Activated naive CD8-positive, alpha-beta T cell treated with anti-CD3 and anti-CD28 coated beads, Interleukin-2, amount 10 ng/mL, durations not matched to agents 7 days and 5 days (primary cell): Measurements from ENCODE around the gene RETREG3. TPM values are rescaled to one million over a fixed set of nuclear protein-coding genes. Genes with fewer than 3 reads are reported as not detected.

Experiments
- ATAC-seq: fragments of 150-1000 bp; cut with Tn5 transposase; one replicate; pipeline ENCODE4 v1.10.0; 2021; ENCODE audit warnings: low read depth, moderate library complexity
- POLR2A ChIA-PET: fragments of 350-600 bp; sonication (Branson Sonifier 250); formaldehyde crosslinking; loops from one replicate; lab custom pipeline; 2021; ENCODE audit warnings: antibody characterized with exemption; lab: Charles Lee
- DNase-seq: peaks from one replicate; pipeline ENCODE4 v3.0.0; 2021
- H3K27ac Mint-ChIP-seq: one replicate; pipeline ENCODE4 v1.8.0; 2022; ENCODE audit warnings: mild to moderate bottlenecking, mixed read lengths
- H3K27me3 Mint-ChIP-seq: one replicate; pipeline ENCODE4 v1.8.0; 2022; ENCODE audit warnings: mild to moderate bottlenecking, moderate library complexity, mixed read lengths
- H3K36me3 Mint-ChIP-seq: one replicate; pipeline ENCODE4 v1.8.0; 2021; ENCODE audit warnings: mild to moderate bottlenecking, mixed read lengths
- H3K4me1 Mint-ChIP-seq: one replicate; pipeline ENCODE4 v1.8.0; 2021; ENCODE audit warnings: mixed read lengths
- H3K4me3 Mint-ChIP-seq: one replicate; pipeline ENCODE4 v1.8.0; 2022; ENCODE audit warnings: mild to moderate bottlenecking, moderate library complexity, mixed read lengths
- H3K9me3 Mint-ChIP-seq: one replicate; pipeline ENCODE4 v1.8.0; 2021; ENCODE audit warnings: mixed read lengths
- total RNA-seq, 2 experiments: library from RNA; stranded (reverse); gene quantifications; one replicate each; pipeline ENCODE4 v1.2.3, GENCODE V29; 2021

Gene RETREG3
- total RNA-seq, 2 experiments from 2014 or later = 82.2 to 82.3 TPM

- Mint-ChIP-seq H3K36me3 (peaks cover 19% of the 10 kb centered on the region), H3K4me1 (peaks cover 26% of the 10 kb centered on the region), H3K27me3 (no peaks in the 10 kb centered on the region), H3K9me3 (no peaks in the 10 kb centered on the region), H3K27ac (peak overlapping the region; percentile 78), H3K4me3 (peak overlapping the region; percentile 97)
- ATAC-seq (no peak), DNase-seq (no peak)
- POLR2A ChIA-PET = interaction anchor here (1.3 to 3.6 kb wide), 10 partner anchors 10 to 201 kb away, joined by 3 to 56 read pairs (median 6); partner anchors contain the start of genes CCR10, COASY, MLX and NAGLU
Measured at GRCh38 chr17:42577140-42577531, 32.0 kb downstream of the RETREG3 start.

GRCh38 chr17:42574463-42574862, 34.7 kb downstream of the RETREG3 start:
- no peak for DNase-seq
- no peaks in the 10 kb centered on the region for H3K9me3 Mint-ChIP-seq
- peaks cover 31% of the 10 kb centered on the region for H3K4me1 Mint-ChIP-seq
- peaks cover 18% of the 10 kb centered on the region for H3K36me3 Mint-ChIP-seq
- POLR2A ChIA-PET = no interaction called here
- no peaks in the 10 kb centered on the region for H3K27me3 Mint-ChIP-seq
- no peak overlapping the region for H3K4me3 Mint-ChIP-seq
- ATAC-seq = no peak
- H3K27ac Mint-ChIP-seq = no peak overlapping the region

- POLR2A ChIA-PET = no interaction called here
- H3K27ac Mint-ChIP-seq = no peak overlapping the region
- H3K4me1 Mint-ChIP-seq = peaks cover 33% of the 10 kb centered on the region
- H3K9me3 Mint-ChIP-seq = no peaks in the 10 kb centered on the region
- H3K27me3 Mint-ChIP-seq = no peaks in the 10 kb centered on the region
- H3K36me3 Mint-ChIP-seq = peaks cover 21% of the 10 kb centered on the region
- no peak for ATAC-seq
- no peak overlapping the region for H3K4me3 Mint-ChIP-seq
- DNase-seq = no peak
Measured at GRCh38 chr17:42573095-42573494, 36.1 kb downstream of the RETREG3 start.

GRCh38 chr17:42571435-42572225, 37.5 kb downstream of the RETREG3 start:
- Mint-ChIP-seq H3K4me1 (peaks cover 34% of the 10 kb centered on the region), H3K27me3 (no peaks in the 10 kb centered on the region), H3K27ac (no peak overlapping the region), H3K36me3 (peaks cover 23% of the 10 kb centered on the region), H3K9me3 (no peaks in the 10 kb centered on the region), H3K4me3 (no peak overlapping the region)
- DNase-seq = no peak
- POLR2A ChIA-PET = no interaction called here
- ATAC-seq = no peak

GRCh38 chr17:42568341-42569111, 40.6 kb downstream of the RETREG3 start:
- Mint-ChIP-seq H3K4me1 (peaks cover 31% of the 10 kb centered on the region), H3K27ac (peak overlapping the region; percentile 61), H3K4me3 (peak overlapping the region; percentile 97), H3K27me3 (no peaks in the 10 kb centered on the region), H3K36me3 (peaks cover 22% of the 10 kb centered on the region), H3K9me3 (no peaks in the 10 kb centered on the region)
- ATAC-seq (no peak), DNase-seq (no peak)
- POLR2A ChIA-PET = interaction anchor here (0.8 to 6.2 kb wide), 8 partner anchors 9 to 111 kb away, joined by 3 to 56 read pairs (median 8); partner anchors contain the start of genes NAGLU and PSMC3IP

- H3K27me3 Mint-ChIP-seq = no peaks in the 10 kb centered on the region
- H3K27ac Mint-ChIP-seq = peak within 1 kb of the TSS; percentile 98
- peaks cover 18% of the 10 kb centered on the region for H3K36me3 Mint-ChIP-seq
- peaks cover 35% of the 10 kb centered on the region for H3K4me1 Mint-ChIP-seq
- no peaks in the 10 kb centered on the region for H3K9me3 Mint-ChIP-seq
- POLR2A ChIA-PET = interaction anchor here (0.6 to 6.2 kb wide), 19 partner anchors 9 to 431 kb away, joined by 3 to 56 read pairs (median 4); partner anchors contain the start of genes BECN1, CAVIN1, NAGLU and PSMC3IP
- peak within 1 kb of the TSS; percentile 97 for H3K4me3 Mint-ChIP-seq
- ATAC-seq = peak; percentile 74
- peak; percentile 96 for DNase-seq
Measured at GRCh38 chr17:42566883-42567573, 42.1 kb downstream of the RETREG3 start, which contains the start of gene MLX. Gene MLX, plus strand, starts transcription at chr17:42567100. Its CDS starts 25 bp downstream, at chr17:42567125.

GRCh38 chr17:42566215-42566882, 42.8 kb downstream of the RETREG3 start:
- Mint-ChIP-seq H3K27me3 (no peaks in the 10 kb centered on the region), H3K4me3 (peak overlapping the region; percentile 97), H3K27ac (peak overlapping the region; percentile 98), H3K9me3 (no peaks in the 10 kb centered on the region), H3K36me3 (peaks cover 15% of the 10 kb centered on the region), H3K4me1 (peaks cover 38% of the 10 kb centered on the region)
- POLR2A ChIA-PET = interaction anchor here (1.2 to 6.2 kb wide), 8 partner anchors 11 to 144 kb away, joined by 3 to 56 read pairs (median 8); partner anchors contain the start of genes CAVIN1, NAGLU and PSMC3IP
- ATAC-seq (no peak), DNase-seq (no peak)

GRCh38 chr17:42565523-42566214, 43.5 kb downstream of the RETREG3 start:
- DNase-seq = no peak
- POLR2A ChIA-PET = interaction anchor here (0.5 to 6.2 kb wide), 3 partner anchors 11 to 33 kb away, joined by 3 to 56 read pairs (median 21); partner anchors contain the start of gene PSMC3IP
- no peak for ATAC-seq
- H3K9me3 Mint-ChIP-seq = no peaks in the 10 kb centered on the region
- peaks cover 15% of the 10 kb centered on the region for H3K36me3 Mint-ChIP-seq
- H3K27me3 Mint-ChIP-seq = no peaks in the 10 kb centered on the region
- H3K4me3 Mint-ChIP-seq = peak overlapping the region; percentile 97
- peaks cover 37% of the 10 kb centered on the region for H3K4me1 Mint-ChIP-seq
- H3K27ac Mint-ChIP-seq = peak overlapping the region; percentile 98

- DNase-seq (no peak), ATAC-seq (no peak)
- POLR2A ChIA-PET = interaction anchor here (0.5 to 6.2 kb wide), 3 partner anchors 12 to 43 kb away, joined by 3 to 56 read pairs (median 7); partner anchors contain the start of gene PSMC3IP
- Mint-ChIP-seq H3K4me1 (peaks cover 40% of the 10 kb centered on the region), H3K36me3 (peaks cover 15% of the 10 kb centered on the region), H3K27ac (no peak overlapping the region), H3K9me3 (no peaks in the 10 kb centered on the region), H3K4me3 (peak overlapping the region; percentile 32), H3K27me3 (no peaks in the 10 kb centered on the region)
Measured at GRCh38 chr17:42564815-42565522, 44.2 kb downstream of the RETREG3 start.

- POLR2A ChIA-PET = interaction anchor here (0.5 to 6.2 kb wide), 4 partner anchors 10 to 44 kb away, joined by 3 to 56 read pairs (median 7); partner anchors contain the start of gene PSMC3IP
- DNase-seq (no peak), ATAC-seq (no peak)
- Mint-ChIP-seq H3K4me1 (peaks cover 40% of the 10 kb centered on the region), H3K9me3 (no peaks in the 10 kb centered on the region), H3K27ac (peak overlapping the region; percentile 79), H3K27me3 (no peaks in the 10 kb centered on the region), H3K36me3 (peaks cover 15% of the 10 kb centered on the region), H3K4me3 (peak overlapping the region; percentile 59)
Measured at GRCh38 chr17:42563950-42564349, 45.2 kb downstream of the RETREG3 start.

GRCh38 chr17:42563543-42563942, 45.6 kb downstream of the RETREG3 start:
- Mint-ChIP-seq H3K4me1 (peaks cover 38% of the 10 kb centered on the region), H3K9me3 (no peaks in the 10 kb centered on the region), H3K27me3 (no peaks in the 10 kb centered on the region), H3K27ac (peak overlapping the region; percentile 79), H3K4me3 (peak overlapping the region; percentile 59), H3K36me3 (peaks cover 13% of the 10 kb centered on the region)
- POLR2A ChIA-PET = interaction anchor here (0.5 to 2.2 kb wide), 4 partner anchors 9 to 236 kb away, joined by 3 to 7 read pairs (median 4); partner anchors contain the start of gene PSMC3IP
- ATAC-seq (no peak), DNase-seq (no peak)
